GDM1 (cell line): ENCODE measurements around the gene SCGB1D1.

ENCODE experiments used
- DNase-seq: peaks from one replicate; lab custom pipeline; 2025; lab: John Stamatoyannopoulos, UW

The SCGB1D1 gene, protein sequence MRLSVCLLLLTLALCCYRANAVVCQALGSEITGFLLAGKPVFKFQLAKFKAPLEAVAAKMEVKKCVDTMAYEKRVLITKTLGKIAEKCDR

DNA sequence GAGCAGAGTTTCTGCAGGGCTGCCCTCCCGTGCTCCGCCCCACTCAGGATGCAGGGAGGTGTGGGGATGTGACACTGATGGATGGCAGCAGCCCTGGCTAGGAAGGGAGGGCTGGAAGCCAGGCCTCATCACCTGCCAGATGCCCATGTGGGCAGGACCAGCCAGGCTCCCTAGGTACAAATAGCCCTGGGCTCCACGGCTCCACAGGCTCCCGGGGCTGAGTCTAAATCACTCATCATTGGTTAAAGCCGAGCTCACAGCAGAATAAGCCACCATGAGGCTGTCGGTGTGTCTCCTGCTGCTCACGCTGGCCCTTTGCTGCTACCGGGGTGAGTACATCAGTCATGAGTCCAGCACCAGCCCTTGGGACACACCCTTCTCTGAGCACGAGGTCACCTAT is at the start of gene SCGB1D1:
Gene SCGB1D1 (plus strand): TSS at position 206 of the 400 bp plus-strand sequence. CDS start 69 bp downstream, at position 275.
- DNase-seq = no peak

DNA sequence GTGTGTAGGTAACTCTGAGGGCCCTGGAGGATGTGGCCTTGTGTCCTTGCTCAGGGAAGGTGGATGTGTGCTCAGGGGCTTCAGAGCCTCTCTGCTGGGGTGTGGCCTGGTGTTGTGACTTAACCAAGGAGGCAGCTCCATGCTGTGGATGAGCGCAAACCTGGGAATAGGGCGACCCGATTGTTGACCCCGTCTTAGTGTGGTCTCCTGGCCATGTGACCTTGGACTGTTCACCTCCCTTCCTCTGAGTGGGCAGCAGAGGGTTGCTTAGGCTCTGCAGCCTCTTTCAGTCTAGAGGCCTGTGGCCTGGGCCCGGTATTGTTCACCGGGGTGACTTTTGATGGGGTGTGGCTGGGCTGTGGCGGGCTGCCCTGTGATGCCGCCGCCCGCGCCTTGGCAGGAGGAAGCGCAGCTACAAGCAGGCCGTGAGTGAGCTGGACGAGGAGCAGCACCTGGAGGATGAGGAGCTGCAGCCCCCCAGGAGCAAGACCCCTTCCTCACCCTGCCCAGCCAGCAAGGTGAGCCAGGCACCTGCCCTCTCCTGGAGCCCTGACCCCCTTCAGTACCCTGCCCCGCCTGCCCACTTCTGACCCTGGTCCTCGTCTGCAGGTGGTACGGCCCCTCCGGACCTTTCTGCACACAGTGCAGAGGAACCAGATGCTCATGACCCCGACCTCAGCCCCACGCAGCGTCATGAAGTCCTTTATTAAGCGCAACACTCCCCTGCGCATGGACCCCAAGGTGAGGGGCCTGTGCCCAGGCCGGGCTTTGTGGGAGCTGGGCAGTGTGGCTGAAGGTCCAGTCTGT is 49.5 kb upstream of the SCGB1D1 start:
- no peak for DNase-seq

DNA sequence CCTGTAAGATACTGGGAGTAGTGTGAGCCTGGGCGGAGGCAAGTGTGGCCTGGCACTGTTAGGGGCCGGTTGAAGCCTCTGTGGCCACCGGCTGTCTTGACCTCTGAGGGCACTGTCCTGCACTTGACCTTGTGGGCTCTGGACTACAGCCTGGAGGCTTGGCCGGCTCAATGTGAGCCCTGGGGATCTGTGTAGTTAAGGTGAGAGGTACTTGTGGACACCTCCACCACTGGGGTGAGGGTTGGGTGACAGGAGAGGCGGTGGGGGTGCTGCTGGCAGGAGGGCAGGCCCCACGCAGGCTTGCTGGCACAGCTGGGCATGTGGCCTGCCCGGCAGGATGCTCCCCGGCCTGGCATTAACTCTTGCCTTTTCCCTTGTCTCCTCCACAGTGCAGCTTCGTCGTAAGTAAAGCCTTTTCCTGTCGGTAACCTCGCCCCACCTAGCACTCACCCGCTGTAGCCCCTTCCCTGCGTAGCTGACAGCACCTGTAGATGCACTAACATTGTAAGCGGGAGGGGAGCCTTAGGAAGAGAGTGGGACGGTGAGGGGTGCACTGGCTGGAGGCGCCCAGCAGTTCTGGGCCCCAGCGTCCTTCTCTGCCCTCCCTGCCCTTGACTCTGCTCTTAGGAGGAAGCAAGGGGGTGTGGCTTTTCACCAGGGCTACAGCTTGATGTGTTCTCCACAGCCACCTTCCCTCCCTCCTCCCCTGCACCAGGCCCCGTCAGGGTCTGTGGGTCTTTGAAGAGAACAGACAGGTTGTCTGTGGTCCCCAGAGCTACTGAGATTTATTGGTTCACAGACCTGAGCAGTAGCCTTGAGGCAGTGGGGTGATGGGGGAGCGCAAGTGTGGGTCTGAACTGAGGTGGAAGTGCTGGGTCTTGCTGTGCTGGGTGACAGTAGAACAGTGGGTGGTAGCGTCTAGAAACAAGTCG is 48.6 kb upstream of the SCGB1D1 start:
- DNase-seq = no peak

DNA sequence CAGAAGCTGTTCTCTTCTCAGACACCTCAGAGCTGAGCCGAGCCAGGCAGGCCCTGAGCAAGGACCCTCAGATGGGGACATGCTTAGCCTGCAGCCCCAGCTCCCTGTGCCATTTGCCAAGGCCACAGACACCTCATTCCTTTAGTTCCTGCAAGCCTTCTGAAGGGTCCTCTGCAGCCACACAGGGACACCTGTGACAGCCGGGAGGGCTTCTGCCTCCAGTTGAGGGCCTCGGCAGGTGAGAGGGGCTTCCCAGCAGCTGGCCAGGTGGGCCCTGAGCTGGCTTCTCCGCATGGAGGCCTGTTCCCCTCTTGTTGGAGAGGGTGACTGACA is 48.0 kb upstream of the SCGB1D1 start:
- DNase-seq = no peak

DNA sequence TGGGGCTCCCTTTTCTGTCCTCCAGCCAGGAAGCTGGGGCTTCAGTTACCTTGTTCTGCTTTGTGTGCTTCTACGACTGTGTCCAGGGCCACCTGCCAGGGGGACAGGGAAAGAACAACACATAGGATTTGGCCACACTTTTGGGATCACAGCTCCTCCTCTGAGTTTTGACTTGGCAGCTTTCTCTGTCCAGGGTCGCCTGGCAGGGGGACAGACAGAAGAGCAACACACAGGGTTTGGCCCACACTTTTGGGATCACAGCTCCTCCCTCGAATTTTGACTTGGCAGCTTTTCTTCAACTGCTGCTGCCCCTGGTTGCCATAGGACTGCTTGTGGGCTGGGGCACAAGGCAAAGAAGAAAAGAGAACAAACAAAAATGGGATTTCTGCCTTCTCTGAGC is 47.1 kb upstream of the SCGB1D1 start:
- no peak for DNase-seq

DNA sequence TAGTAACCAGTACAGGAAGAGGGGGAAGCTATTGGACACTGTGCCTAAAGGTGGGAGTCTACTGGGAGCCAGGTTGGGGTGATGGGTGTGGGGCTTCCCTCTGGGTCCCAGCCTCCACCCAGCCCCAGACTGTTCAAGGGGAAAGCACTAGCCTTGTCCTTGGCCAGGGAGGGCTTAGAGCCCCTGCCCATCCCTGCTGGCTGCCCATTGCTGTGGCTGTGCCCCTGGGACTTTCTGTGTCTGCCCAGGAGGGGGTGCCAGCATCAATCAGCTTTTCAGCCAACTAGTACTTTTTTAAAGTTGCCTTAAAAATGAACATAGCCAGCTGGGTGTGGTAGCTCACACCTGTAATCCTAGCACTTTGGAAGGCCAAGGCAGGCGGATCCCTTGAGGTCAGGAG is 46.3 kb upstream of the SCGB1D1 start:
- DNase-seq = no peak

DNA sequence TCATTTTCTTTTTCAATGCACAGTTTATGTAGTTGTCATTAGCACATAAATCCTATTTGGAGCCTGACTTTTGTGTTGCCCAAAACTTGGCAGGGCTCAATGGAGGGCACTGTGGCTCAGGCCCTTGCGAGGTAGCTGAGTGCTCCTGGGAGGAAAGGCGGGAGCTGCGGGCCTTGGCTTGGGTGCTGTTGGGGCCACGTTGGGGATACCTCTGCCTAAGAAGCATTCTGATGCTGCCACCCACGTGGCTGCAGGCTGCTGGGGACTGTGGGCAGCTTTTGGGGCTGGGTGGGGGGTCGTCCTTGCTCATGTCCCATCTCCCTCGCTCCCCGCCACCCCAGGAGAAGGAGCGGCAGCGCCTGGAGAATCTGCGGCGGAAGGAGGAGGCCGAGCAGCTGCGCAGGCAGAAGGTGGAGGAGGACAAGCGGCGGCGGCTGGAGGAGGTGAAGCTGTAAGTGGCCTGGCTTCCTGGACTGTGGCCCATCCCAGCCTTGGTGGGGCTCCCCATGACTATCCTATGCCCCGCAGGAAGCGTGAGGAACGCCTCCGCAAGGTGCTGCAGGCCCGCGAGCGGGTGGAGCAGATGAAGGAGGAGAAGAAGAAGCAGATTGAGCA is 45.3 kb upstream of the SCGB1D1 start:
- no peak for DNase-seq

DNA sequence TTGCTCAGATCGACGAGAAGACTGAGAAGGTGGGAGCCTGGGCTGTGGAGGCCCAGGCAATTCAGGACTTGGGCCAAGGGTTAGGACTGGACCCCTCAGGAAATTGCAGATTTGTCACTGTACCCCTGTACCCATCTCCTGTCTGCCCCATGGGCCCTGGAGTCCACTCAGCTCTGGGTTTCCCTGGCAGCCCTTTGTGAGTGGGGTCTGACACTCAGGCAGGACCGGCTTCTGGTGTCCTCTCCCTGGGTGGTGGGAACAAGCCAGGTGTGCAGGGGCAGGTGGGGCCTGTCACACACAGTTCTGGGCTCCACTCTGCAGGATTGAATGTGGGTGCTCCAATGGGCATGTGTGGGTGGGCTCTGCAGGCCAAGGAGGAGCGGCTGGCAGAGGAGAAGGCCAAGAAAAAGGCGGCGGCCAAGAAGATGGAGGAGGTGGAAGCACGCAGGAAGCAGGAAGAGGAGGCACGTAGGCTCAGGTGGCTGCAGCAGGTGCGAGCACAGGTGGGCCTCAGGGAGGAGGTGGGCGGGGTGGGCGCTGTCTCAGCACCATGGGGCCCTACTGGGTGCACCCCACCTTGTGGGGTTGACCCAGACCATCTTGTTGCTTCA is 44.6 kb upstream of the SCGB1D1 start:
- no peak for DNase-seq

DNA sequence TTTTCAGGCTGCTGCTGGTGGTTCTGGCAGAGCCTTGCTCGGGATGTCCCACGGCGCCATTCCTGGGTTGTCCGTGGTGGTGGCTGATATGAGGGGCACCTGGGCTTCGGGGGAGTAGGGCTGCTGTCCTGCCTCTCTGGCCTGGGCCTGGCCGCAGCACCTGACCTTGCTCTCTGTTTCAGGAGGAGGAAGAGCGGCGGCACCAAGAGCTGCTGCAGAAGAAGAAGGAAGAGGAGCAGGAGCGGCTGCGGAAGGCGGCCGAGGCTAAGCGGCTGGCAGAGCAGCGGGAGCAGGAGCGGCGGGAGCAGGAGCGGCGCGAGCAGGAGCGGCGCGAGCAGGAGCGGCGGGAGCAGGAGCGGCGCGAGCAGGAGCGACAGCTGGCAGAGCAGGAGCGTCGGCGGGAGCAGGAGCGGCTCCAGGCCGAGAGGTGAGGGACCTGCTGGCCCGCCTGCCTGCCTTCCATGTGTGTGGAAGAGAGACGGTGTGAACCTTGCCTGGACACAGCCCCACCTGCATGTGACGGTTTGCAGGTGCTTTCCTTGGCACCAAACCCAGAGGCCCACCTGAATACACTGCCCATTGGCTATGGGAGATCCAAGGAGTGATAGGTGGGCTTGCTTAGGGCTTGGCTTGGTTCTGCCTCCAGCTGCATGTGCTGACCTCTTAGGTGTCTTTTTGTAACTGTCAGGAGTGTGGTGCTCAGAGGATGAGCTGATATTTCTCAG is 43.4 kb upstream of the SCGB1D1 start:
- no peak for DNase-seq

DNA sequence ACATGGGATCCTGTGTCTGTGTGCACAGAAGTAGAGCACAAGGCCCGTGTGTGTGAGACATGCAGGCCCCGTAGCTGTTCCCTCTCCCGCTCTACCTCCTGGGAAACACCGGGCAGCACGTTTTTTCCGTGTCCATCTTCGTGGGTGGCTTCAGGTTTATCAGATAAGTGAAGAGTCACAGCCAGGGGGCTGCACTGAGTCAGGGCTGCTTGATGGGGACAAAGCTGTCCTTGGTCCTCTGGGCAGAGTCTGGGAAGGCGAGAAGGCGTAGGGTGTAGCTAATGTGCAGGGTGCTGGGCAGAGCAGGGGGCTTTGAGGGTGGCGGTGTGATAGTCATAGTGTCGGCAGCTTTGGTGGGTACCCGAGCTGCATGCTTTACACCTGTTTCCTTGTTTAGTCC is 42.5 kb upstream of the SCGB1D1 start:
- no peak for DNase-seq

DNA sequence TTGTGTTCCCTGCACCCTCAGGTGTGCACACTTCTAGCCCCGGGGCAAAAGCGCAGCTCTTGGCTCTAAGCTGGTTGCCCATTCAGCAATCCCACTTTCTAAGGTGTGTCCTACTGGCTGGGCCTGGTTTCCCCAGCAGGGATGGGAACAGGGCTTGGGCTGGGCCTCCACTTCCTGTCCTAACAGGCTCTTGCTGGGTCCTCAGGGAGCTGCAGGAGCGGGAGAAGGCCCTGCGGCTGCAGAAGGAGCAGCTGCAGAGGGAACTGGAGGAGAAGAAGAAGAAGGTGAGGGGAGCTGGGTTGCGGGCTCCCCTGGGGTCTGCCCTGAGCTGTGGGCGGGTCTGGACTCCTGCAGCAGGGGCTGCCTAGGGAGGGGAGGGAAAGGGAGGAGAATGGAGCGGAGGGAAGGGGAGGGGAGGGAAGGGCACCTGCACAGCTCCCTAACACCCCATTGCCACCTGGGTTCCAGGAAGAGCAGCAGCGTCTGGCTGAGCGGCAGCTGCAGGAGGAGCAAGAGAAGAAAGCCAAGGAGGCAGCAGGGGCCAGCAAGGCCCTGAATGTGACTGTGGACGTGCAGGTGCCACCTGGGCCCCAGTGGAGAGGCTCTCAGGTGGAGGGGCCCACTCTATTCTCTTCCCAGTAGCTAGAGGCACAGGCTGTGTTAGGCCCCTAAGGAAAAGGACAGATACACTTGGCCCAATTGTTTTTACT is 41.6 kb upstream of the SCGB1D1 start:
- no peak for DNase-seq

DNA sequence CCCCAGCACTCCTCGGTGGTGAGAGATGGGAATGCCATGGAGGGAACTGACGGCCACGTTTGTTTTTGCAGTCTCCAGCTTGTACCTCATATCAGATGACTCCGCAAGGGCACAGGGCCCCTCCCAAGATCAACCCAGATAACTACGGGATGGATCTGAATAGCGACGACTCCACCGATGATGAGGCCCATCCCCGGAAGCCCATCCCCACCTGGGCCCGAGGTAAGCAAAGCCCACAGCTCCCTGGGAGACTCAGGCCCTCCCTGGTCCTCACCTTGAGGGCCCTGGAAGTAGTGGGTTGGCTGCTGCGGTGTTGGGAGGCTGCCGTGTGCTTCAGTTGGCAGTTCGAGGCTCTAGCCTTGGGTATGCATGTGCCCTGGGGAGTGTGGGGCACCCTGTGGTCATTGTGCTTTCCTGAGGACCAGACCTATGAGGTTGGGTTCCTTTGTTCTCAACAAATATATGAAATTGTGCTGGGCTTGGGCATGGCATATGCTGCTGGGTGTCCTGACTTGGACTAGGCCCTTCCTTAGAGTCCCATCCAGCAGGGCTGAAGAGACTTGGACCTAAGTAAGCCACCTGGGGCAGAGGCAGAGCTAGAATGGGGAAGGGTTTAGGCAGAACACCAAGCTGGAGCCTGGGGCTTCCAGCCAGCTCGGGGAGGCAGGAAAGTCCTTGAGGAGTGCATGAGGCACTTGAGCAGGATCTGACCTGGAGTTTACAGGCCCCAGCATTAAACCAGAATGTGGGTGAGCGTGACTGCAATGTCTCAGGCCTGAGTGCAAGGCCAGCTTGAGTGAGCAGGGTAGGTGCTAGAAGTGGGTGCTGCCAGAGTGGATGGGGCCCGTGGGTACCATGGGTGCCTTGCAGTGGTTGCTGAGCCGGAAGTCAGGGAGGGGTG is 39.8 kb upstream of the SCGB1D1 start:
- DNase-seq = no peak

DNA sequence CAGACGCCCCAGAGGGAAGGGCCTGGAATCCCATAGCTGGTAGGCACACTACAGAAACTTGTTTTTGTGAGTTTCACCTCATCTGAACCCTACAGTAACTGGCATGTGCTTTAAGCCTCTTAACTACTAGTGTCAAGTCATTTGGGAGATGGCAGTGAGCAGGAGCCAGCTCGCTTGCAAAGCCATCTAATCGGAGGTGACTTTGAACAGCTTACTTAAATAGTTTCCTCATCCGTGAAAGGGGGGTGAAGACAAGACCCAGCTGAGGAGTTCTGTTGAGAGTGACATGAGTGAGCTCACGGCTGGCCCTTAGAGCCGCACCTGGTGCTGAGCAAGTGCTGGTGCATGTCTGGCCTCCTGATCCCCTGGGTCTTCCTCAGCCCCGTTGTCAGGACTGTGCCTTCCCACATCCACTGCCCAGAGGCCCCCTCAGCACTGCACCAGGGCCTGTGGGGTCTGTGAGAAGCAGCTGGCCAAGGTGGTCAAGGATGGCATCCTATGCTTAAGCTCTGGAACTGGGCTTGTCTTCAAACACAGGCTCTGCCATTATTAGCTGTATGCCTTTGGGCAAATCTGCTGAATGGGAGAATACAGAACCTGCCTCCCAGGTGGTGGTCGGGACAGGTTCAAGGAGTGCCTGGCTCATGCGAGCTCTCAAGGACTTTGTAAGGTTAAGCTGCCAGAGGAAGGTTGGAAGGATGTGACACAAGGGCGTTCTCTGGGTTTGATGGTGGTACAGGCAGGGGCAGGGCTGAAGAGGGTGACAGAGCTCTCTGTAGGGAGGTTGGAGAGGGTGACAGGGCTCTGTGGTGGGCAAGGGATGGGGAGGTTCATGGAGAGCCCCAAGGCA is 38.9 kb upstream of the SCGB1D1 start:
- no peak for DNase-seq

DNA sequence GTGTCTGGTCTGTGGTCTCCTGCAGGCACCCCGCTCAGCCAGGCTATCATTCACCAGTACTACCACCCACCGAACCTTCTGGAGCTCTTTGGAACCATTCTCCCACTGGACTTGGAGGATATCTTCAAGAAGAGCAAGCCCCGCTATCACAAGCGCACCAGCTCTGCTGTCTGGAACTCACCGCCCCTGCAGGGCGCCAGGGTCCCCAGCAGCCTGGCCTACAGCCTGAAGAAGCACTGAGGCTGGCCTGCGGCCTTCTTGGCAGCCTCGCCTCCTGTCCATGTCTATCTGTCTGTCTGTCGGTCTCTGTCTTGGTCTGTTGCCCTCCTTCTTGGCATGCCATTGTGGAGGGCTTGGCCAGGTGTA is 38.3 kb upstream of the SCGB1D1 start:
- DNase-seq = no peak

DNA sequence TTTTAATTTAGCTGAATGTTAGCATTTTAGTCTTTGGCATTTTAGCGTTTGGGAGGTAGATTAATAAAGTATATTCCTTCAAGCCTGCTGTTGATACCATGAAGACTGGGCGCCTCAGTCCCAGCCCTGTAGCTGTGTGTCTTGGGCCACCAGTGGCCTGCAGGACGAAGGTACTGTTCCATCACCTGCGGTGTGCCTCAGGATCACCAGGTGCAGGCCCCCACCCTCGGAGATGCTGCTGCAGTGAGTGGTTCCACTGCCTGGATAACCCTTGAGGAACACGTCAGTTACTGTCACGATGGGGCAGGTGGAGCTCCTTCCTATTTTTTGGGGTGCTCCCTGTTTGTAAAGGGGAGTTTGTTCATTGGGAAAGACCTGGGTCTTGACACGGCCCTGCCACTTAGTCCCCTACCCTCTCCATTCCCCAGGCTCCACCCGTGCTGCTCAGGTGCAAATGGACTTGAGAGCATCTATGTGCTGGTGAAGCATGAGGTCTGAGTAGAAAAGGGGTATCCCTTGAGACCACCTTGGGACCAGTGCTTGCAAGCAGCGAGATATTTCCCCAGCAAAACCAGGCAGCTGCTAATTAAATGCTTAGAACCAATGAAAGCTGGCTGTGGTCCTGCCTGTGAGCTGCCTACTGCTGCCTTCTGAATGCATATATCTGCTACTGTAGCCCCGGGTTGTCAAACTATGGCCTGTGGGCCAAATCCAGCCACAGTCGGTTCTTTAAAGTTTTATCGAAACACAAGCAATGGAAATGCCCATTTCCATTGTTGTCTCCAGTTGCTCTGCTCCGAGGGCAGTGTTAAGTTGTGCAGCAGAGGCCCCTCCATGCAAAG is 37.5 kb upstream of the SCGB1D1 start:
- no peak for DNase-seq

DNA sequence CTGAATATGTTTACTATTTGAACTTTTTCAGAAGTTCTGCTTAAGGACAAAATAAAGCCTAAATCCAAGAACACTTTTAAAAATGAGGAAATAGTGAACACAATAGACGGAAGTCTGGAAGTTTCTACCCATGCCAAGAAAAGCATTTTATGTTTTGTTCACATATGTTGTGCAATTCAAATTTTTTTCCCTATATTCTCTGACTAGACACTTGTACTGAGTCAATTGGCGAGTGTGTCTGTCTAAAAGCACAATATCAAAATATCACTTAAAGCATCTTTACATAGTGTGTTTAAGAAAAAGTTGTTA is 37.0 kb upstream of the SCGB1D1 start:
- DNase-seq = no peak

DNA sequence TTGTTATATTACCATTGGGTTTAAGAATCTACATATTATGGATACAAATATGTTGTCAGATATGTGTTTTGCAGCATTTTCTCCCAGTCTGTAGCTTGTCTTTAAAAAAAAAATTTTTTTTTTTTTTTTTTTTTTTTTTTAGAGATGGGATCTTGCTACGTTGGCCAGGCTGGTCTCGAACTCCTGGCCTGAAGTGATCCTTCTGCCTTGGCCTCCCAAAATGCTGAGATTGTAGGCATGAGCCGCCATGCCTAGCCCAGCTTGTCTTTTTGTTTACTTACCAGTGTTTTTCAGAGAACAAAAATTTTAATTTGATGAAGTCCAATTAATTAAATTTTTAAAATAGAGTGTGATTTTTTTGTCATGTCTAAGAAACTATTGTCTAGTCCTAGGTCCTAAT is 36.4 kb upstream of the SCGB1D1 start:
- DNase-seq = no peak

DNA sequence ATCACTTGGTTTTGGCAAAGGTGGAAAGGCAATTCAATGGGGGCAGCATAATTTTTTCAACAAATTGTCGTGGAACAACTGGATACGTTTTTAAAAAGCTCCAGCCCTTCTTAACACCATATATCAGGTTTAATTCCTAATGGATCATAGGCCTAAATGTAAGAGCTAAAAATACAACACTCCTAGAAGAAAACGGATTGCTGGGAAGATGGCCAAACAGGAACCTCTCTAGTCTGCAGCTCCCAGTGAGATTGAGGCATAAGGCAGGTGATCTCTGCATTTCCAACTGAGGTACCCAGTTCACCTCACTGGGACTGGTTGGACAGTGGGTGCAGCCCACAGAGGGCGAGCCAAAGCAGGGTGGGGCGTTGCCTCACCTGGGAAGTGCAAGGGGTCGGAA is 32.4 kb upstream of the SCGB1D1 start:
- no peak for DNase-seq
